Lung (tissue), 12 donors: ENCODE results near the gene FGFBP2. TPM values are rescaled to one million over a fixed set of nuclear protein-coding genes. Genes with fewer than 3 reads are reported as not detected.

Experiments
- ATAC-seq: fragments of 200-7000 bp; cut with Tn5 transposase; one replicate; pipeline ENCODE4 v1.9.1; 2020; ENCODE audit warnings: moderate number of reproducible peaks; ENCODE audit not compliant: insufficient read depth, low FRiP score
- DNase-seq, 3 donors: peaks; one replicate each; pipeline ENCODE4 v3.0.0-alpha.2; 2013 to 2017
- H3K27ac ChIP-seq, 2 donors: one replicate each; pipeline ENCODE4 v1.5.1; 2013; ENCODE audit warnings: mild to moderate bottlenecking in 2 of 2, moderate library complexity in 2 of 2, control low read depth in 1 of 2, inconsistent platforms in 1 of 2, low read depth in 1 of 2, low read length in 1 of 2
- H3K27me3 ChIP-seq, 3 donors: one replicate each; pipeline ENCODE4 v1.5.1; 2013; ENCODE audit warnings: low read length in 2 of 3; ENCODE audit not compliant: control insufficient read depth in 3 of 3, insufficient read depth in 3 of 3
- H3K36me3 ChIP-seq, 4 donors: one replicate each; pipeline ENCODE4 v1.5.1; 2013; ENCODE audit warnings: low read length in 4 of 4, mild to moderate bottlenecking in 1 of 4, moderate library complexity in 1 of 4; ENCODE audit not compliant: control insufficient read depth in 4 of 4, insufficient read depth in 4 of 4
- H3K4me1 ChIP-seq, 5 donors: one replicate each; pipeline ENCODE4 v1.5.1; 2013; ENCODE audit warnings: low read length in 5 of 5, mild to moderate bottlenecking in 2 of 5, moderate library complexity in 1 of 5; ENCODE audit not compliant: control insufficient read depth in 5 of 5, insufficient read depth in 5 of 5
- H3K4me3 ChIP-seq: one replicate; pipeline ENCODE4 v1.5.1; 2013; ENCODE audit warnings: mild to moderate bottlenecking, control low read depth, moderate library complexity
- H3K9ac ChIP-seq, 2 donors: one replicate each; pipeline ENCODE4 v1.5.1; 2013; ENCODE audit warnings: low read length in 2 of 2, control low read depth in 1 of 2; ENCODE audit not compliant: insufficient read depth in 1 of 2
- H3K9me3 ChIP-seq, 4 donors: one replicate each; pipeline ENCODE4 v1.5.1; 2013; ENCODE audit warnings: low read length in 3 of 4, mild to moderate bottlenecking in 1 of 4, moderate library complexity in 1 of 4; ENCODE audit not compliant: control insufficient read depth in 4 of 4, insufficient read depth in 3 of 4
- CTCF ChIP-seq: IDR thresholded peaks from 2 replicates; pipeline ENCODE4 v1.5.1; 2012; ENCODE audit warnings: mild to moderate bottlenecking; ENCODE audit errors: control extremely low read depth, extremely low read depth
- WGBS, 2 donors: extraction: QIAGEN DNeasy Blood & Tissue Kit; methylation state at CpG; one replicate each; pipeline ENCODE4 v1.1.7; 2013; 5-methylcytosine and 5-hydroxymethylcytosine counted together
- polyA plus RNA-seq, 2 donors: library from polyadenylated mRNA; stranded (reverse); fragments of 200-250 nt; gene quantifications; one replicate each; pipeline ENCODE4 v1.2.1, GENCODE V29; 2013
- total RNA-seq, 2 donors: library from RNA; depleted of rRNA in 1 of 2; stranded (reverse); fragments of >200 nt in 1 of 2; gene quantifications; one replicate each; pipeline ENCODE4 v1.2.1, GENCODE V29; 2014 to 2021
- donor health status: control.
- donor health status: control.
- donor health status: Bipolar disorder and iron deficiency.
- donor health status: healthy.
- donor health status: DM: yes; HTN: yes; CAD: no.

Gene FGFBP2
- total and polyA plus RNA-seq, 4 donors = 0.47 to 2.8 (median 1.3) TPM

GRCh38 chr4:15988222-15988621 is 25.2 kb upstream of the FGFBP2 start:
- H3K4me1 ChIP-seq = no peaks in the 10 kb centered on the region
- no peaks in the 10 kb centered on the region for H3K27me3 ChIP-seq
- H3K4me3 ChIP-seq = no peak overlapping the region
- no peak for DNase-seq
- H3K27ac ChIP-seq = no peak overlapping the region
- H3K9me3 ChIP-seq = peaks cover 0 to 4% (median 0%) of the 10 kb centered on the region in 4 donors
- WGBS, 2 donors = 52 to 68% methylated on average over 1 of the region's 1 CpG
- H3K9ac ChIP-seq = no peak overlapping the region
- H3K36me3 ChIP-seq = peaks cover 0 to 14% (median 0%) of the 10 kb centered on the region in 4 donors
- ATAC-seq = no peak
- TF ChIP-seq CTCF = no peak

DNA sequence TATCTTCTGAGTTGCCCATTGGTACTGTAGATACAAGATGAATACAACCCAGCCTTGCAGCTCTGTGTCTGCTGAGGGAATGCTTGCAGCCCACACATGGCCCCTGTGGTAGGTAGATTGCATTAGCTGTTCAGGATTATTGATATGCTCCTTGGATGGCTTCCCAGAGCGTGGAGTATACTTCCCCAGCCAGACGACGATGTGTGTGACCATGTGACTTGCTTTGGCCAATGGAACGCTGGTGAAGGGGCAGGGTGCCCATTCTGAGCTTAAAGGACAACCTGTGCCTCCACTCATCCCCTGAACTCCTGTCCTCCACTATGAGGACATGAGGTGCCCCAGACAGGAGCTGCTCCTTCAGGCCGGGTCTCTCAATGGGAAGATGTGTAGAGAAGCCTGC is 23.9 kb upstream of the FGFBP2 start:
- no peak overlapping the region for H3K4me3 ChIP-seq
- H3K9ac ChIP-seq = no peak overlapping the region
- DNase-seq (no peak), ATAC-seq (no peak)
- WGBS, 2 donors = 64 to 68% methylated on average over 5 of the region's 5 CpGs
- no peaks in the 10 kb centered on the region for H3K4me1 ChIP-seq
- TF ChIP-seq CTCF = no peak
- H3K36me3 ChIP-seq = peaks cover 0 to 14% (median 0%) of the 10 kb centered on the region in 4 donors
- peaks cover 0 to 4% (median 0%) of the 10 kb centered on the region in 4 donors for H3K9me3 ChIP-seq
- H3K27me3 ChIP-seq = no peaks in the 10 kb centered on the region
- no peak overlapping the region for H3K27ac ChIP-seq

GRCh38 chr4:15983610-15984009 is 20.6 kb upstream of the FGFBP2 start:
- Histone ChIP-seq H3K9ac (no peak overlapping the region), H3K9me3 (peaks cover 0 to 4% (median 0%) of the 10 kb centered on the region in 4 donors), H3K27ac (no peak overlapping the region), H3K27me3 (peaks cover 0 to 3% (median 0%) of the 10 kb centered on the region in 3 donors), H3K36me3 (peaks cover 0 to 5% (median 0%) of the 10 kb centered on the region in 4 donors), H3K4me3 (no peak overlapping the region), H3K4me1 (no peaks in the 10 kb centered on the region)
- DNase-seq = no peak
- 92 to 93% methylated on average over 2 of the region's 2 CpGs for WGBS, 2 donors
- ATAC-seq = no peak
- TF ChIP-seq CTCF = no peak

GRCh38 chr4:15982842-15983524 is 20.0 kb upstream of the FGFBP2 start:
- peaks cover 0 to 3% (median 0%) of the 10 kb centered on the region in 3 donors for H3K27me3 ChIP-seq
- H3K27ac ChIP-seq = no peak overlapping the region
- no peak for ATAC-seq
- peaks cover 0 to 4% (median 0%) of the 10 kb centered on the region in 4 donors for H3K9me3 ChIP-seq
- no peaks in the 10 kb centered on the region for H3K4me1 ChIP-seq
- no peak for DNase-seq
- H3K4me3 ChIP-seq = no peak overlapping the region
- peaks cover 0 to 5% (median 0%) of the 10 kb centered on the region in 4 donors for H3K36me3 ChIP-seq
- TF ChIP-seq CTCF = no peak
- no peak overlapping the region for H3K9ac ChIP-seq
- 91 to 92% methylated on average over 8 of the region's 8 CpGs for WGBS, 2 donors
